ENCODE data around the gene MTNR1B. TPM values are rescaled to one million over a fixed set of nuclear protein-coding genes. Genes with fewer than 3 reads are reported as not detected.

Gene MTNR1B
- total RNA-seq, 4 donors from 2014 or later: not detected

DNA sequence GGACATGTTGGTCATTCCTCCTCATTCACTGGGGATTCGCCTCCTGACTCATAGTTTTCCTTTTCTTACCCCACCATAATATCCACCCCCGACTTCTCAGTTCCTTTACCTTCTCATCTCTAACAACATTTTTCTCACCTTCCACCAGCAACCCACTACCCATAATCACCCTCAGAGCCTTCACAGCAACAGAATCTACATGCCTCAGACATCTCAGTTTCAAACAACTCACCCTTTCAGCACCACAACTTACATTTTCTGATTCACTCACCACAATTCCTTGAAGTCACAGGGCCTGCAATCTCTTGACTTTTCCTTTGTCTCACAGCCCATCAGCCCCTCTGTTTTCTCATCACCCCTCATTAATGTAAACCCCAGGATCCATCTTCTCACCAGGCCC lies 2.3 kb upstream of the MTNR1B start:
- intact Hi-C loops (cut with DNase I; ENCODE audit: low total_unique reads): no loop called here
- no peak for TF ChIP-seq POLR2A (IDR thresholded peaks at IDR 0.05)
- TF ChIP-seq, protein P1, sequence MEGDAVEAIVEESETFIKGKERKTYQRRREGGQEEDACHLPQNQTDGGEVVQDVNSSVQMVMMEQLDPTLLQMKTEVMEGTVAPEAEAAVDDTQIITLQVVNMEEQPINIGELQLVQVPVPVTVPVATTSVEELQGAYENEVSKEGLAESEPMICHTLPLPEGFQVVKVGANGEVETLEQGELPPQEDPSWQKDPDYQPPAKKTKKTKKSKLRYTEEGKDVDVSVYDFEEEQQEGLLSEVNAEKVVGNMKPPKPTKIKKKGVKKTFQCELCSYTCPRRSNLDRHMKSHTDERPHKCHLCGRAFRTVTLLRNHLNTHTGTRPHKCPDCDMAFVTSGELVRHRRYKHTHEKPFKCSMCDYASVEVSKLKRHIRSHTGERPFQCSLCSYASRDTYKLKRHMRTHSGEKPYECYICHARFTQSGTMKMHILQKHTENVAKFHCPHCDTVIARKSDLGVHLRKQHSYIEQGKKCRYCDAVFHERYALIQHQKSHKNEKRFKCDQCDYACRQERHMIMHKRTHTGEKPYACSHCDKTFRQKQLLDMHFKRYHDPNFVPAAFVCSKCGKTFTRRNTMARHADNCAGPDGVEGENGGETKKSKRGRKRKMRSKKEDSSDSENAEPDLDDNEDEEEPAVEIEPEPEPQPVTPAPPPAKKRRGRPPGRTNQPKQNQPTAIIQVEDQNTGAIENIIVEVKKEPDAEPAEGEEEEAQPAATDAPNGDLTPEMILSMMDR (IDR thresholded peaks at IDR 0.05): no peak
- no peak for DNase-seq (ENCODE audit: low spot score in 2 of 2)
- WGBS, 2 donors: 90 to 94% methylated on average over 2 of the region's 2 CpGs
- H3K4me3 ChIP-seq (ENCODE audit: low read depth, poor library complexity, severe bottlenecking): no peak overlapping the region

- WGBS, 2 donors: 75 to 86% methylated on average over 2 of the region's 2 CpGs
- no peak overlapping the region for H3K4me3 ChIP-seq (ENCODE audit: low read depth, poor library complexity, severe bottlenecking)
- TF ChIP-seq, protein P1 (IDR thresholded peaks at IDR 0.05): no peak
- TF ChIP-seq POLR2A (IDR thresholded peaks at IDR 0.05): no peak
- intact Hi-C loops (cut with DNase I; ENCODE audit: low total_unique reads): no loop called here
- DNase-seq (ENCODE audit: low spot score in 2 of 2): no peak
Measured at GRCh38 chr11:92967867-92968266, 1.6 kb upstream of the MTNR1B start.

DNA sequence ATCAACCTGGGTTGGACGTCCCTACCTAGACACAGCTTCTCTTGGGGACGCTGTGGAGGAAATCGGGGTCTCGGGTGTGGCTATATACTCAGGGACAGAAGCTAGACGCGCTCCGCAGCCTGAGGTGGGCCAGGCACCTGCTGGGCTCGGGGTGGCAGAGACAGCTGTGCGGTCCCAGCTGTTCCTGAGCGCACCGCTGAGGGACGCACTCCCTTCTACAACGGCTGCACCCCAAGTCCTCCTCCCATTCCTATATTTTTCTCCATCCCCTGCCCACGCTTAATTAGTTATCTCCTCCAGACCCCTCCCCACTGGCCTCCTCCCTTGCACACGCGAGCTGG lies 188 bp upstream of the MTNR1B start:
- 8 to 9% methylated on average over 16 of the region's 16 CpGs for WGBS, 2 donors
- no peak overlapping the region for H3K4me3 ChIP-seq (ENCODE audit: low read depth, poor library complexity, severe bottlenecking)
- TF ChIP-seq, protein P1 (IDR thresholded peaks at IDR 0.05): no peak
- no peak for TF ChIP-seq POLR2A (IDR thresholded peaks at IDR 0.05)

DNA sequence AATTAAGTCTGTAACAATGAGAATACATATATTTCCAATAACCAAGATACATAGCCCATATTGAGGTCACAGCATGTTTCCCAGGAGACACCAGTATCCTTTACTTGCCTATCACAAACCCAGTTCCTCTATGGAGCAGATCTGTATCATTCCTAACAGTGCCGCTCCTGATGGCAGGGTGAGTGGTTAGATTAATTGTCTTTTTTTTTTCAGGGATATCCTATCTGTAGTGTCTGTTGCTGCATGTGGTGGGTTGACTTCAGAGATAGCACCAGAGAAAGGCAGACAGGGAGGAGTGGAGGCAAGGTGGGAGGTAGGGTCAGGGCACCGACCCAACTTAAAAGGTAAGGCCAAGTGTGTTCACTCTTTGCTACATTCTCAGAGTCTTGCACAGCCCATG lies 2.8 kb downstream of the MTNR1B start:
- TF ChIP-seq, protein P1 (IDR thresholded peaks at IDR 0.05): no peak
- H3K4me3 ChIP-seq (ENCODE audit: low read depth, poor library complexity, severe bottlenecking): no peak overlapping the region
- intact Hi-C loops (cut with DNase I; ENCODE audit: low total_unique reads): no loop called here
- 86 to 92% methylated on average over 2 of the region's 2 CpGs for WGBS, 2 donors
- DNase-seq (ENCODE audit: low spot score in 2 of 2): no peak

More for the DNA sequence above, 188 bp upstream of the MTNR1B start:
- DNase-seq (ENCODE audit: low spot score in 2 of 2): no peak
- intact Hi-C loops (cut with DNase I; ENCODE audit: low total_unique reads): no loop called here

GRCh38 chr11:92975285-92975684 lies 5.8 kb downstream of the MTNR1B start:
- H3K4me3 ChIP-seq (ENCODE audit: low read depth, poor library complexity, severe bottlenecking): no peak overlapping the region
- no peak for TF ChIP-seq POLR2A (IDR thresholded peaks at IDR 0.05)
- TF ChIP-seq, protein P1 (IDR thresholded peaks at IDR 0.05): no peak
- 84 to 90% methylated on average over 3 of the region's 3 CpGs for WGBS, 2 donors
- intact Hi-C loops (cut with DNase I; ENCODE audit: low total_unique reads): no loop called here
- no peak for DNase-seq (ENCODE audit: low spot score in 2 of 2)

DNA sequence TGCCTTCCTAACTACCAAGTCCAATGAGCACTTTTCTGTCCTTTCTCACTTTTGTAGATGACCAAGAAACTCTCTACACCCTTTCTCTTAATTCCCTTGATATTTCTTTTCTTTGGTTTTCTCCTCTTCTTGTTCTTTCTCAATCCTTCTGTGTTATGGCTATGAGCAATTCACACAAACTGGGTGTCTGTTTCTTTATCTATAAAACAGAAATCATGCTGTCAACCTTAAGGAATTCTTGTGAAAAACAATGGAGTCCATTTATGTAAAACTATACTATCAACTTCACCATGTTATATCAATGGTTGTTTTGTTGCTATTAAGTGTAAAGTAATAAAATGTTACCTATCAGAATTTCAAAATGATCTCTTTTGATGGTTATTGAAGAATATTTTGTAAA lies 7.2 kb downstream of the MTNR1B start:
- TF ChIP-seq POLR2A (IDR thresholded peaks at IDR 0.05): no peak
- TF ChIP-seq, protein P1 (IDR thresholded peaks at IDR 0.05): no peak
- no peak overlapping the region for H3K4me3 ChIP-seq (ENCODE audit: low read depth, poor library complexity, severe bottlenecking)
- no peak for DNase-seq (ENCODE audit: low spot score in 2 of 2)
- intact Hi-C loops (cut with DNase I; ENCODE audit: low total_unique reads): no loop called here

Data from lower leg skin (tissue), 4 donors.